ENCODE measurements around the gene JAKMIP2.

GRCh38 chr5:147576646-147577535 is 205.6 kb downstream of the JAKMIP2 start:
- TF ChIP-seq GABPA (IDR thresholded peaks at IDR 0.05; ENCODE audit: low read depth), result no peak
- TF ChIP-seq TAF1 (IDR thresholded peaks at IDR 0.05; ENCODE audit: borderline replicate concordance, low read depth, low read length), result no peak
- no peak for TF ChIP-seq FOXM1 (IDR thresholded peaks at IDR 0.05; ENCODE audit: low read depth)
- peak; percentile 88 for TF ChIP-seq CTCF (IDR thresholded peaks at IDR 0.05)
